ENCODE results near the gene KIAA0232.

- TF ChIP-seq POLR2A (IDR thresholded peaks at IDR 0.05; ENCODE audit: control extremely low read depth in 1 of 2, low read depth in 2 of 2, low read length in 2 of 2) (no peak), CTCF (IDR thresholded peaks at IDR 0.05; ENCODE audit: control extremely low read depth in 1 of 3, insufficient read depth in 1 of 3, low read depth in 1 of 3, low read length in 3 of 3) (no peak), CEBPB (IDR thresholded peaks at IDR 0.05; ENCODE audit: low read depth, low read length) (no peak), JUN (IDR thresholded peaks at IDR 0.05; ENCODE audit: low read depth, low read length) (no peak), EP300 (IDR thresholded peaks at IDR 0.05; ENCODE audit: borderline replicate concordance in 1 of 2, low read depth in 2 of 2, low read length in 2 of 2) (no peak), ASH2L (IDR thresholded peaks at IDR 0.05; ENCODE audit: low read length) (no peak), RAD21 (IDR thresholded peaks at IDR 0.05 in 1 of 2, conservative IDR thresholded peaks at IDR 0.05 in 1 of 2; ENCODE audit: low read depth in 2 of 2, low read length in 2 of 2) (no peak), CHD1 (IDR thresholded peaks at IDR 0.05; ENCODE audit: low read depth, low read length) (no peak), ATF3 (IDR thresholded peaks at IDR 0.05; ENCODE audit: insufficient read depth, low read depth, low read length) (no peak), RBBP5 (IDR thresholded peaks at IDR 0.05; ENCODE audit: borderline replicate concordance, low read depth, low read length) (no peak), SP1 (IDR thresholded peaks at IDR 0.05; ENCODE audit: low read depth, low read length) (no peak), TAF1 (IDR thresholded peaks at IDR 0.05; ENCODE audit: low read depth, low read length) (no peak), USF2 (IDR thresholded peaks at IDR 0.05; ENCODE audit: low read length) (no peak)
Measured at GRCh38 chr4:6891436-6892170, 109.1 kb downstream of the KIAA0232 start.

Data from H1 (cell line).